B cell (primary cell): Measurements from ENCODE around the gene SPRR1A.

ENCODE experiments used
- EZH2 ChIP-seq: IDR thresholded peaks from 2 replicates; pipeline ENCODE4 v1.6.1; 2012; ENCODE audit warnings: borderline replicate concordance, low read depth, mild to moderate bottlenecking, moderate library complexity, low read length; ENCODE audit not compliant: insufficient read depth, poor library complexity, severe bottlenecking
- TF ChIP-seq, protein P1 (sequence below): fragments of 200-600 bp; IDR thresholded peaks from one replicate; pipeline ENCODE4 v1.8.0; 2022; ENCODE audit warnings: antibody characterized with exemption, mild to moderate bottlenecking

GRCh38 chr1:152980676-152981075, 3.2 kb upstream of the SPRR1A start:
- TF ChIP-seq, protein P1, sequence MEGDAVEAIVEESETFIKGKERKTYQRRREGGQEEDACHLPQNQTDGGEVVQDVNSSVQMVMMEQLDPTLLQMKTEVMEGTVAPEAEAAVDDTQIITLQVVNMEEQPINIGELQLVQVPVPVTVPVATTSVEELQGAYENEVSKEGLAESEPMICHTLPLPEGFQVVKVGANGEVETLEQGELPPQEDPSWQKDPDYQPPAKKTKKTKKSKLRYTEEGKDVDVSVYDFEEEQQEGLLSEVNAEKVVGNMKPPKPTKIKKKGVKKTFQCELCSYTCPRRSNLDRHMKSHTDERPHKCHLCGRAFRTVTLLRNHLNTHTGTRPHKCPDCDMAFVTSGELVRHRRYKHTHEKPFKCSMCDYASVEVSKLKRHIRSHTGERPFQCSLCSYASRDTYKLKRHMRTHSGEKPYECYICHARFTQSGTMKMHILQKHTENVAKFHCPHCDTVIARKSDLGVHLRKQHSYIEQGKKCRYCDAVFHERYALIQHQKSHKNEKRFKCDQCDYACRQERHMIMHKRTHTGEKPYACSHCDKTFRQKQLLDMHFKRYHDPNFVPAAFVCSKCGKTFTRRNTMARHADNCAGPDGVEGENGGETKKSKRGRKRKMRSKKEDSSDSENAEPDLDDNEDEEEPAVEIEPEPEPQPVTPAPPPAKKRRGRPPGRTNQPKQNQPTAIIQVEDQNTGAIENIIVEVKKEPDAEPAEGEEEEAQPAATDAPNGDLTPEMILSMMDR: no peak
- no peak for TF ChIP-seq EZH2
